Measurements from ENCODE around the gene PREP.

GRCh38 chr6:105278813-105279212, 124.1 kb downstream of the PREP start:
- TF ChIP-seq ZNF274 (IDR thresholded peaks at IDR 0.05; ENCODE audit: borderline replicate concordance, extremely low read depth, low read length): no peak
- no peak for TF ChIP-seq MAFK (IDR thresholded peaks at IDR 0.05; ENCODE audit: low read depth, low read length)
- TF ChIP-seq NRF1 (IDR thresholded peaks at IDR 0.05; ENCODE audit: low read depth, low read length): no peak
- TF ChIP-seq CTCF (IDR thresholded peaks at IDR 0.05; ENCODE audit: control extremely low read depth in 1 of 3, insufficient read depth in 1 of 3, low read depth in 1 of 3, low read length in 3 of 3): no peak
- TF ChIP-seq CEBPB (IDR thresholded peaks at IDR 0.05; ENCODE audit: low read depth, low read length): no peak
- no peak for TF ChIP-seq POLR2A (IDR thresholded peaks at IDR 0.05; ENCODE audit: control extremely low read depth in 1 of 2, low read depth in 2 of 2, low read length in 2 of 2)
- no peak for TF ChIP-seq USF2 (IDR thresholded peaks at IDR 0.05; ENCODE audit: low read length)
- TF ChIP-seq TEAD4 (IDR thresholded peaks at IDR 0.05; ENCODE audit: low read depth, low read length): no peak

Measured in H1 (cell line).